Left lung (tissue), 10 donors: ENCODE measurements around the gene TBX2. TPM values are rescaled to one million over a fixed set of nuclear protein-coding genes. Genes with fewer than 3 reads are reported as not detected.

Experiments used
- ATAC-seq: fragments of 200-7000 bp; cut with Tn5 transposase; one replicate; pipeline ENCODE4 v1.9.1; 2020; ENCODE audit warnings: moderate library complexity
- DNase-seq, 4 donors: peaks; one replicate each; pipeline ENCODE4 v3.0.0-alpha.2; 2013 to 2020
- H3K27ac ChIP-seq, 2 donors: fragments of 200-600 bp; sonication (generic) in 1 of 2; one replicate each; pipeline versions ENCODE4 v1.5.0 to v1.8.0; 2020 to 2021
- H3K27me3 ChIP-seq, 2 donors: fragments of 200-600 bp; sonication (generic) in 1 of 2; one replicate each; pipeline versions ENCODE4 v1.5.0 to v1.8.0; 2020 to 2021
- H3K36me3 ChIP-seq, 2 donors: fragments of 200-600 bp; sonication (generic) in 1 of 2; one replicate each; pipeline versions ENCODE4 v1.5.0 to v1.8.0; 2020 to 2021
- H3K4me1 ChIP-seq, 2 donors: fragments of 200-600 bp; one replicate each; pipeline ENCODE4 v1.8.0; 2021
- H3K4me3 ChIP-seq, 2 donors: fragments of 200-600 bp; sonication (generic) in 1 of 2; one replicate each; pipeline versions ENCODE4 v1.5.0 to v1.8.0; 2020 to 2021; ENCODE audit warnings: mild to moderate bottlenecking in 1 of 2
- H3K9me3 ChIP-seq, 2 donors: fragments of 200-600 bp; sonication (generic) in 1 of 2; one replicate each; pipeline versions ENCODE4 v1.5.0 to v1.8.0; 2020 to 2021
- CTCF ChIP-seq, 2 donors: fragments of 200-600 bp; sonication (generic) in 1 of 2; IDR thresholded peaks; one replicate each; pipeline versions ENCODE4 v1.5.0 to v1.8.0; 2021; ENCODE audit warnings: antibody characterized with exemption in 2 of 2
- intact Hi-C, 2 donors: fragments of 100-400 bp; cut with DNase I; formaldehyde crosslinking; loops; one replicate each; pipeline versions ENCODE4 v1.11.2 to v1.14.2; 2022
- polyA plus RNA-seq, 6 donors: library from polyadenylated mRNA; unstranded; fragments of 120-200 nt; gene quantifications; one replicate each; pipeline ENCODE4 v1.2.1, GENCODE V29; 2013; ENCODE audit not compliant: insufficient read length in 6 of 6
- total RNA-seq, 2 donors: library from RNA; stranded (reverse); fragmentation: NEBNext Ultra II Directional; extraction: Animal tissue kit (Norgen Biotek cat#: 25700); gene quantifications; one replicate each; pipeline ENCODE4 v1.2.1, GENCODE V29; 2021
- donor health status: DM: no; HTN: yes; CAD: no.
- donor health status: DM: no; HTN: no; CAD: no.

The TBX2 gene
- total and polyA plus RNA-seq, 8 donors, result 104 to 258 (median 166) TPM

- Histone ChIP-seq H3K4me3 (peak overlapping the region; percentile 51 to 53), H3K27me3 (peaks cover 71 to 100% of the 10 kb centered on the region in 2 donors), H3K4me1 (peaks cover 7 to 68% of the 10 kb centered on the region in 2 donors), H3K27ac (peak overlapping the region; percentile 77 to 90), H3K9me3 (no peaks in the 10 kb centered on the region), H3K36me3 (peaks cover 0 to 27% of the 10 kb centered on the region in 2 donors)
- ATAC-seq (no peak), DNase-seq (peak in 1 of 4 donors; percentile 76)
- intact Hi-C loops, result no loop called here
- TF ChIP-seq CTCF (IDR thresholded peaks at IDR 0.05), result no peak
These were observed 1.9 kb downstream of the TBX2 start for GRCh38 chr17:61401389-61402072.

GRCh38 chr17:61402073-61402541 lies 2.5 kb downstream of the TBX2 start:
- intact Hi-C loops, result no loop called here
- peak overlapping the region; percentile 77 to 90 for H3K27ac ChIP-seq
- peak overlapping the region; percentile 51 to 53 for H3K4me3 ChIP-seq
- H3K36me3 ChIP-seq, result peaks cover 0 to 27% of the 10 kb centered on the region in 2 donors
- ATAC-seq (no peak), DNase-seq (peak in 1 of 4 donors; percentile 39)
- no peaks in the 10 kb centered on the region for H3K9me3 ChIP-seq
- H3K4me1 ChIP-seq, result peaks cover 7 to 62% of the 10 kb centered on the region in 2 donors
- H3K27me3 ChIP-seq, result peaks cover 65 to 100% of the 10 kb centered on the region in 2 donors
- no peak for TF ChIP-seq CTCF (IDR thresholded peaks at IDR 0.05)

GRCh38 chr17:61402978-61403800 lies 3.5 kb downstream of the TBX2 start:
- H3K36me3 ChIP-seq, result peaks cover 0 to 27% of the 10 kb centered on the region in 2 donors

DNA sequence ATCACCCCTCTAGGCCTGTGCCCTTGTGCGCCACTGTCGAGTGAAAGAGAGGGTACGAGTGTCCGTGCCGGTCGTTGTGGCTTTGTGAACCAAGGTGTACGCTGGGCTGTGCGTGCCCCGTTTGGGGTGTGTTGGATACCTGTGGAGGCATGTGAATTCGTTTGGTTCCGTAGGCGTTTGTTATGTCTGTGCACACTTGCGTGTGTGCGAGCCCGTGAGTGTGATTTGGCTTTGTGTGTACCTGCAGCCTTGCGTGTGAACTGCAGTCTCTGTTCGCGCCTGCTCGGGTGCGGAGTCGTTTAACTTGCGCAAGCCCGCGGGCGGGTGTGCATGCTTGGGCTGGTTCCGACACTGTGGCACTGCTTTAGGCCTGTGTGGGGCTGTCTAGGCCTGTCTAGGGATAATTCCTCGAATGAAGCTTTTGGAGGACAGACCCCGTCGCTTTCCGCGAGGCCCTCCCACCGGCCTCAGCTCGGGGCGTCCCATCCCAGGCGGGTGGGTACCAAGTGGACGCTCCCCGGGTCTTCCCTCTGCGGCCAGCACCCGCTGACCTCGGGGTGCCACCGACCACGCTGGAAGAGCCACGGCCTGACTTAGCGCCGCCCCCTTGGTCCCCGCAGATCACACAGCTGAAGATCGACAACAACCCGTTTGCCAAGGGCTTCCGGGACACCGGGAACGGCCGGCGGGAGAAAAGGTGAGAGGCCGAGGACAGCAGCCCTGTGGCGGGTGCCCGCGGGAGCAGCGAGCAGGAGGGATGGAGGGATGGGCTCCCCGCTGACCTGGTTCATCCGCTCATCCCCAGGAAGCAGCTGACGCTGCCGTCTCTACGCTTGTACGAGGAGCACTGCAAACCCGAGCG lies 4.4 kb downstream of the TBX2 start:
- ATAC-seq (no peak), DNase-seq (peak in 3 of 4 donors; percentile 31 to 73 (median 40))
- intact Hi-C loops, result no loop called here
- Histone ChIP-seq H3K4me3 (peak overlapping the region; percentile 51 to 53), H3K9me3 (no peaks in the 10 kb centered on the region), H3K36me3 (peaks cover 0 to 27% of the 10 kb centered on the region in 2 donors), H3K27me3 (peaks cover 62 to 100% of the 10 kb centered on the region in 2 donors), H3K27ac (peak overlapping the region; percentile 77 to 90), H3K4me1 (peaks cover 6 to 56% of the 10 kb centered on the region in 2 donors)
- no peak for TF ChIP-seq CTCF (IDR thresholded peaks at IDR 0.05)

More at GRCh38 chr17:61402978-61403800, 3.5 kb downstream of the TBX2 start:
- Histone ChIP-seq H3K27me3 (peaks cover 62 to 100% of the 10 kb centered on the region in 2 donors), H3K9me3 (no peaks in the 10 kb centered on the region), H3K4me3 (peak overlapping the region; percentile 51 to 53), H3K27ac (peak overlapping the region; percentile 77 to 90), H3K4me1 (peaks cover 7 to 54% of the 10 kb centered on the region in 2 donors)
- ATAC-seq (no peak), DNase-seq (peak in 2 of 4 donors; percentile 45 to 71)
- intact Hi-C loops, result no loop called here
- TF ChIP-seq CTCF (IDR thresholded peaks at IDR 0.05), result no peak
